A673 (cell line): Measurements from ENCODE around the gene FOXD4L6.
"Not testable (repeated sequence)": the region's sequence is repeated elsewhere in the genome, so short reads cannot be mapped to it uniquely, and the experiment has no call there.

Experiments used
- EZH2 ChIP-seq: fragments of 200-600 bp; sonication (generic); IDR thresholded peaks from 2 replicates; pipeline ENCODE4 v1.6.1; 2017; ENCODE audit warnings: borderline replicate concordance, low read depth, mild to moderate bottlenecking, mixed read lengths, antibody characterized with exemption, low read length; ENCODE audit not compliant: poor library complexity, severe bottlenecking
- TF ChIP-seq, protein P1 (sequence below): fragments of 300-800, 200-600 bp; sonication (generic); conservative IDR thresholded peaks from 2 replicates; pipeline ENCODE4 v1.5.1; 2017; ENCODE audit warnings: low read depth, mild to moderate bottlenecking, antibody characterized with exemption, low read length, moderate library complexity, mixed read lengths

DNA sequence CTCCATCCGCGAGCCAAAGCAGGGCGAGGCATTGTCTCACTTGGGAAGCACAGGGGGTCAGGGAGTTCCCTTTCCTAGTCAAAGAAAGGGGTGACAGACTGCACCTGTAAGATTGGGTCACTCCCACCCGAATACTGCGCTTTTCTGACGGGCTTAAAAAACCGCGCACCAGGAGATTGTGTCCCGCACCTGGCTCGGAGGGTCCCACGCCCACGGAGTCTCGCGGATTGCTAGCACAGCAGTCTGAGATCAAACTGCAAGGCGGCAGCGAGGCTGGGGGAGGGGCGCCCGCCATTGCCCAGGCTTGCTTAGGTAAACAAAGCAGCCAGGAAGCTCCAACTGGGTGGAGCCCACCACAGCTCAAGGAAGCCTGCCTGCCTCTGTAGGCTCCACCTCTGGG lies 21.6 kb upstream of the FOXD4L6 start:
- TF ChIP-seq, protein P1, sequence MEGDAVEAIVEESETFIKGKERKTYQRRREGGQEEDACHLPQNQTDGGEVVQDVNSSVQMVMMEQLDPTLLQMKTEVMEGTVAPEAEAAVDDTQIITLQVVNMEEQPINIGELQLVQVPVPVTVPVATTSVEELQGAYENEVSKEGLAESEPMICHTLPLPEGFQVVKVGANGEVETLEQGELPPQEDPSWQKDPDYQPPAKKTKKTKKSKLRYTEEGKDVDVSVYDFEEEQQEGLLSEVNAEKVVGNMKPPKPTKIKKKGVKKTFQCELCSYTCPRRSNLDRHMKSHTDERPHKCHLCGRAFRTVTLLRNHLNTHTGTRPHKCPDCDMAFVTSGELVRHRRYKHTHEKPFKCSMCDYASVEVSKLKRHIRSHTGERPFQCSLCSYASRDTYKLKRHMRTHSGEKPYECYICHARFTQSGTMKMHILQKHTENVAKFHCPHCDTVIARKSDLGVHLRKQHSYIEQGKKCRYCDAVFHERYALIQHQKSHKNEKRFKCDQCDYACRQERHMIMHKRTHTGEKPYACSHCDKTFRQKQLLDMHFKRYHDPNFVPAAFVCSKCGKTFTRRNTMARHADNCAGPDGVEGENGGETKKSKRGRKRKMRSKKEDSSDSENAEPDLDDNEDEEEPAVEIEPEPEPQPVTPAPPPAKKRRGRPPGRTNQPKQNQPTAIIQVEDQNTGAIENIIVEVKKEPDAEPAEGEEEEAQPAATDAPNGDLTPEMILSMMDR: not testable (repeated sequence)
- TF ChIP-seq EZH2: not testable (repeated sequence)
